A549 treated with dexamethasone at 1 μM for 4 hours (cell line): Measurements from ENCODE around the gene TTC39C. TPM values are rescaled to one million over a fixed set of nuclear protein-coding genes. Genes with fewer than 3 reads are reported as not detected.

ENCODE experiments used
- total RNA-seq: library from RNA; stranded (reverse); fragments of 200-300 nt; extraction: Qiagen RNA extraction; gene quantifications from 5 replicates; pipeline ENCODE4 v1.2.3, GENCODE V29; 2022

Gene TTC39C
- 17.2 to 22.7 TPM (median 20.3 TPM) in 5 replicates for total RNA-seq

DNA sequence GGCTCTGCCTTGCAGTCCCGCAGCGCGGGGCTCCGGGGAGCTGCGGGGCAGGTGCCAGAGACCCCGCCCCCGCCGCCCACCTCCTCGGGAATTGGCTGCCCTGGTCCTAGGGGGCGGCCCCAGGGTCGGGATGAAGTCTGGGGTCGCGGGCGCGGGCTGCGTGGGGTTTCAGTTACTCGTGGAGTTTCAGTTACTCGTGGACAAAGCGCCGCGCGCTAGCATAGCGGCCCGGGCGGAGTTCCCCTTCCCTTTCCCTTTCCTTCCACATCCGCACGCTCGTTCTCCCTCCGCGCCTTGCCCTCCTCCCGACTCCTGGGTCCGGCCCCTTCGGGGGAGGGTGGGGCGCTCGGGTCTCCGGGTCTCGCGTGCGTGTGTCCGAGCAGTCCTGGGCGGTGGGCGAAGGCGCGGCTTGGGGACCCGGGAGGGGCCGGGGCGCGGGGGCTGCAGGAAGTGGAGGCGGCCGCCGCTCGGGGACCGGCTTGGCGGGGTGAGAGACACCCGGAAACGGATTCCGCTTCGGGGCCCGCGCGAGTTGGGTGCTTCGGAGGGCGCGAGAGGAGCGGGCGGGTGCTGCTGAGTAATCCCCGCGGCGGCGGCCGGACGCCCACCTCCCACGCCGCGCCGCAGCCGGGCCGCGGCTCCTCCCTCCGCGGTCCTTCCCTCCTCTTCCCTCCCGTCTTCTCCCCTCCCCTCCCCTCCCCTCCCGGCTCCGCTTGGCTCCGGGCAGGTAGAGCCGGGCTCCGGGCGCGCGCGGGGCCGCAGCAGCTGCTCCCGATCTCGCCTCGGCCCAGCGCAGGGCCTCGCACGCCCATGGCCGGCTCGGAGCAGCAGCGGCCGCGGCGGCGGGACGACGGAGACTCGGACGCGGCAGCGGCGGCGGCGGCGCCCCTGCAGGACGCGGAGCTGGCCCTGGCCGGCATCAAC, at the start of gene TTC39C:
TTC39C (plus strand) TSS at position 693 of the 924 bp plus-strand sequence; CDS start at position 811, 118 bp downstream.

DNA sequence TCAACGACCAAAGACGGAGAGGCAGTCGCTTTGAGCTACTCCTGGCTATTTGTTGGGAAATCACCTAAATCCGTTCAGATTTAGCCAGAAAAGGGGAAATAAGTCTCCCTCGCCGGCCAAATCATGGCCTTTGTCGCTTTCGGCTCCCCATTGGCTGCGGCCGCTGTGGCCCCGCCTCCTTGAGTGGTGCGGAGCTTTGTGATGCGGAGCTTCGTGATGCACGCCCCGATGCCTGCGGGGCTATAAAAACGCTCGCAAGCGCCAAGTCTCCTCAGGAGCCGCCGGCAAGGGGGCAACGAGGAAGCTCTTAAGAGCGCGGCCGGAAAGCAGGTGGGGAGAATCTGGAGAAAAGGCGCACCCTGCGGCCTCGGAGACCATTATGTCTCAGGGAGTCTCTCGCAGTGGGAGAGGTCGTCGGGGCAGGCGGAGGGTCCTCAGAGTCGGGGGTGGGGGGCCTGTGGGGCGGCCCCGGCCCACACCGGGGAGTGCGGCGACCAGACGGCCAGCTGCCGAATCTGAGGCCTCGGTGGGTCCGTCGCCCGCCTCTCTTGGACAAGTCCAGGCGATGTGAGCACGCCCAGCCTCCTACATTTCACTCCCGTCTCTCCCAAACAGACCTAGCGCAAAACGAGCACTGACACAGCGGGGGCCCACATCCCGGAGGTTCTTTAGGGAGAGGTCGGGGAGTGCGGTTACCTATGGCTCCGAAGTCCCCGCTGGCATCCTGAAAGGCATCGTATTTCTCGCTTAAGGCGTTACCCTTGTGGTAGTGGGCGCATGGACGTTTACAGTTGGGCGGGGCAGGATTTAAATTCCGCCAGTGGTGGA, 124.4 kb downstream of the TTC39C start, which contains the start of gene CABYR:
CABYR (plus strand) TSS at position 274 of the 828 bp plus-strand sequence. CDS start 4,053 bp downstream, outside the sequence.

Other genes starting within 250 kb of the TTC39C start
- gene CABYR, start 124.3 kb downstream of the TTC39C start, total RNA-seq = 14.7 to 22.0 TPM (median 16.2 TPM) in 5 replicates